DOHH2 (cell line): ENCODE data around the gene C20orf204.

Source experiments
- H3F3A ChIP-seq: fragments of 200-600 bp; sonication (generic), shearing (Covaris generic); 2 replicates; pipeline ENCODE4 v1.6.0; 2016; ENCODE audit warnings: antibody characterized with exemption, mild to moderate bottlenecking; ENCODE audit not compliant: control insufficient read depth, insufficient read depth
- H3K27ac ChIP-seq: fragments of 200-600 bp; sonication (generic); 2 replicates; pipeline ENCODE4 v1.5.1; 2014; ENCODE audit warnings: low read depth, mild to moderate bottlenecking, low read length, moderate library complexity
- H3K27me3 ChIP-seq: fragments of 200-600 bp; sonication (generic); 2 replicates; pipeline ENCODE4 v1.6.1; 2014; ENCODE audit warnings: mild to moderate bottlenecking, low read length, mixed read lengths; ENCODE audit not compliant: control insufficient read depth
- H3K36me3 ChIP-seq: fragments of 200-600 bp; sonication (generic); 2 replicates; pipeline ENCODE4 v1.6.1; 2014; ENCODE audit warnings: mild to moderate bottlenecking, low read length, moderate library complexity, mixed read lengths; ENCODE audit not compliant: control insufficient read depth
- H3K4me1 ChIP-seq: fragments of 200-600 bp; sonication (generic); 2 replicates; pipeline ENCODE4 v1.6.1; 2014; ENCODE audit warnings: mild to moderate bottlenecking, low read length, mixed read lengths; ENCODE audit not compliant: control insufficient read depth
- H3K4me2 ChIP-seq: fragments of 200-600 bp; sonication (generic); 2 replicates; pipeline ENCODE4 v1.6.0; 2014; ENCODE audit warnings: mild to moderate bottlenecking, low read length, moderate library complexity
- H3K4me3 ChIP-seq: fragments of 200-600 bp; sonication (generic); 2 replicates; pipeline ENCODE4 v1.5.1; 2014; ENCODE audit warnings: mild to moderate bottlenecking, low read length, mixed read lengths
- H3K79me2 ChIP-seq: fragments of 200-600 bp; sonication (generic); 2 replicates; pipeline ENCODE4 v1.6.1; 2014; ENCODE audit warnings: mild to moderate bottlenecking, low read length, mixed read lengths; ENCODE audit not compliant: control insufficient read depth
- H3K9me2 ChIP-seq: fragments of 200-600 bp; sonication (generic); replicated peaks from 2 replicates; pipeline ENCODE4 v1.6.1; 2014; ENCODE audit warnings: mild to moderate bottlenecking, low read length, mixed read lengths; ENCODE audit not compliant: control insufficient read depth
- H3K9me3 ChIP-seq: fragments of 200-600 bp; sonication (generic); 2 replicates; pipeline ENCODE4 v1.6.1; 2014; ENCODE audit warnings: antibody characterized with exemption, low read length, mixed read lengths; ENCODE audit not compliant: control insufficient read depth, insufficient read depth
- H4K20me1 ChIP-seq: fragments of 200-600 bp; sonication (generic); 2 replicates; pipeline ENCODE4 v1.6.0; 2014; ENCODE audit warnings: low read depth, mild to moderate bottlenecking, antibody characterized with exemption, low read length, moderate library complexity; ENCODE audit not compliant: control insufficient read depth, insufficient read depth
- EZH2phosphoT487 ChIP-seq: fragments of 200-600 bp; sonication (generic); IDR thresholded peaks from 2 replicates; pipeline ENCODE4 v1.6.1; 2017; ENCODE audit warnings: borderline replicate concordance, mild to moderate bottlenecking, antibody characterized with exemption, low read length, moderate library complexity, mixed read lengths
- TF ChIP-seq, protein P1 (sequence below): fragments of 200-600 bp; sonication (generic); IDR thresholded peaks from one replicate; pipeline ENCODE4 v1.5.1; 2014; ENCODE audit warnings: antibody characterized with exemption, mild to moderate bottlenecking, low read depth, low read length; ENCODE audit not compliant: poor library complexity, severe bottlenecking

C20orf204 gene

GRCh38 chr20:64064145-64064698 is 28.2 kb downstream of the C20orf204 start:
- Histone ChIP-seq H3K79me2 (peaks cover 13% of the 10 kb centered on the region), H4K20me1 (no peaks in the 10 kb centered on the region), H3K4me3 (peak overlapping the region; percentile 86), H3K9me3 (no peaks in the 10 kb centered on the region), H3K4me2 (peak overlapping the region; percentile 76), H3K4me1 (peaks cover 45% of the 10 kb centered on the region), H3F3A (peaks cover 2% of the 10 kb centered on the region; the same call in 1 of the 2 replicates), H3K36me3 (no peaks in the 10 kb centered on the region), H3K27ac (no peak overlapping the region), H3K9me2 (no peaks in the 10 kb centered on the region), H3K27me3 (no peaks in the 10 kb centered on the region; the same call in 1 of the 2 replicates)
- no peak for TF ChIP-seq EZH2phosphoT487

GRCh38 chr20:64065062-64065973 is 29.3 kb downstream of the C20orf204 start:
- Histone ChIP-seq H3K9me2 (no peaks in the 10 kb centered on the region), H3K27me3 (no peaks in the 10 kb centered on the region), H3K9me3 (no peaks in the 10 kb centered on the region), H3F3A (peaks cover 2% of the 10 kb centered on the region; the same call in 1 of the 2 replicates), H3K36me3 (peaks cover 3% of the 10 kb centered on the region; the same call in 1 of the 2 replicates), H3K4me2 (peak overlapping the region; percentile 76), H4K20me1 (no peaks in the 10 kb centered on the region), H3K79me2 (peaks cover 13% of the 10 kb centered on the region), H3K4me3 (peak overlapping the region; percentile 86), H3K4me1 (peaks cover 50% of the 10 kb centered on the region), H3K27ac (peak overlapping the region; percentile 42)
- TF ChIP-seq EZH2phosphoT487: no peak
- TF ChIP-seq, protein P1, sequence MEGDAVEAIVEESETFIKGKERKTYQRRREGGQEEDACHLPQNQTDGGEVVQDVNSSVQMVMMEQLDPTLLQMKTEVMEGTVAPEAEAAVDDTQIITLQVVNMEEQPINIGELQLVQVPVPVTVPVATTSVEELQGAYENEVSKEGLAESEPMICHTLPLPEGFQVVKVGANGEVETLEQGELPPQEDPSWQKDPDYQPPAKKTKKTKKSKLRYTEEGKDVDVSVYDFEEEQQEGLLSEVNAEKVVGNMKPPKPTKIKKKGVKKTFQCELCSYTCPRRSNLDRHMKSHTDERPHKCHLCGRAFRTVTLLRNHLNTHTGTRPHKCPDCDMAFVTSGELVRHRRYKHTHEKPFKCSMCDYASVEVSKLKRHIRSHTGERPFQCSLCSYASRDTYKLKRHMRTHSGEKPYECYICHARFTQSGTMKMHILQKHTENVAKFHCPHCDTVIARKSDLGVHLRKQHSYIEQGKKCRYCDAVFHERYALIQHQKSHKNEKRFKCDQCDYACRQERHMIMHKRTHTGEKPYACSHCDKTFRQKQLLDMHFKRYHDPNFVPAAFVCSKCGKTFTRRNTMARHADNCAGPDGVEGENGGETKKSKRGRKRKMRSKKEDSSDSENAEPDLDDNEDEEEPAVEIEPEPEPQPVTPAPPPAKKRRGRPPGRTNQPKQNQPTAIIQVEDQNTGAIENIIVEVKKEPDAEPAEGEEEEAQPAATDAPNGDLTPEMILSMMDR: no peak

DNA sequence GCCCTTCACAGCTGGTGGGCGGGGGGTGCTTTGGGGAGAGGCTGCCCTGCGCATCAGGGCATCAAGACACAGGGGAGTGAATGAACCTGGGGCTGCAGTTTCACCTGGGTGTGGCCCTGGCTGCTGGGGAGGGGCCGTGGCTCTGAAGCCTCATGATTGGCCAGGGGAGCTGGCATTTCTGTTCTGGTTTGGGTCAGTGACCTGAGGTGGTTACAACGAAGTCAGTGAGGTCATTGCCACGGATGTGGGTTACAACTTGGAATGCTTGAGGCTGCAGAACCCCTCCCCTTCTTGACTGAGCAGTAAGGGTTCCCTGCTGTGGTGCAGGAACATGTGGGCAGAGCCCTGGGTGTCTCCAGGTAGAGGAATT is 30.0 kb downstream of the C20orf204 start:
- no peaks in the 10 kb centered on the region for H3K27me3 ChIP-seq
- TF ChIP-seq, protein P1: no peak
- TF ChIP-seq EZH2phosphoT487: no peak
- peak overlapping the region; percentile 76 for H3K4me2 ChIP-seq
- peaks cover 3% of the 10 kb centered on the region; the same call in 1 of the 2 replicates for H3K36me3 ChIP-seq
- peak overlapping the region; percentile 19 for H3K4me3 ChIP-seq
- no peaks in the 10 kb centered on the region for H3K9me3 ChIP-seq
- no peaks in the 10 kb centered on the region for H3K9me2 ChIP-seq
- H3K27ac ChIP-seq: peak overlapping the region; percentile 42; the same call in 1 of the 2 replicates
- peaks cover 13% of the 10 kb centered on the region for H3K79me2 ChIP-seq
- peaks cover 2% of the 10 kb centered on the region; the same call in 1 of the 2 replicates for H3F3A ChIP-seq
- no peaks in the 10 kb centered on the region for H4K20me1 ChIP-seq
- peaks cover 56% of the 10 kb centered on the region for H3K4me1 ChIP-seq
